Caco-2 (cell line): ENCODE results near the gene PADI3. TPM values are rescaled to one million over a fixed set of nuclear protein-coding genes. Genes with fewer than 3 reads are reported as not detected.

ENCODE experiments used
- BruUV-seq: library from RNA; stranded (reverse); fragments of 400-500 nt; replicated peaks from 2 replicates; lab custom pipeline; 2021; lab: Mats Ljungman, UMichigan
- CTCF ChIA-PET: fragments of 300-600 bp; sonication (Branson Sonifier 250); formaldehyde crosslinking; loops from one replicate; lab custom pipeline; 2022; ENCODE audit warnings: antibody characterized with exemption; lab: Charles Lee
- POLR2A ChIA-PET: fragments of 300-600 bp; sonication (Branson Sonifier 250); formaldehyde crosslinking; loops from one replicate; lab custom pipeline; 2022; ENCODE audit warnings: antibody characterized with exemption; lab: Charles Lee
- DNase-seq, 2 experiments: peaks; one replicate each; pipeline versions ENCODE4 v3.0.0 to v3.0.0-alpha.2; 2020 to 2022
- H3K27me3 ChIP-seq: replicated peaks from 2 replicates; pipeline ENCODE4 v1.6.0; 2011; ENCODE audit warnings: low read length; ENCODE audit not compliant: control insufficient read depth, insufficient read depth
- H3K36me3 ChIP-seq: 2 replicates; pipeline ENCODE4 v1.5.1; 2011; ENCODE audit warnings: low read length; ENCODE audit not compliant: control insufficient read depth, insufficient read depth
- H3K4me1 ChIP-seq: fragments of 250-450 bp; sonication (Bioruptor Pico); 2 replicates; pipeline ENCODE4 v1.5.1; 2020; ENCODE audit warnings: mild to moderate bottlenecking
- H3K4me3 ChIP-seq: 2 replicates; pipeline ENCODE4 v1.5.1; 2011; ENCODE audit warnings: low read depth, mild to moderate bottlenecking, control low read depth, low read length
- H3K9me3 ChIP-seq: fragments of 250-450 bp; sonication (Bioruptor Pico); 2 replicates; pipeline ENCODE4 v1.5.1; 2020; ENCODE audit warnings: mild to moderate bottlenecking, moderate library complexity
- H3K27ac Mint-ChIP-seq: one replicate; pipeline ENCODE4 v1.8.0; 2022; ENCODE audit warnings: mixed read lengths; ENCODE audit not compliant: unreplicated experiment
- H3K27me3 Mint-ChIP-seq: one replicate; pipeline ENCODE4 v1.8.0; 2022; ENCODE audit warnings: mixed read lengths; ENCODE audit not compliant: insufficient read depth, unreplicated experiment
- H3K36me3 Mint-ChIP-seq: one replicate; pipeline ENCODE4 v1.8.0; 2022; ENCODE audit warnings: mild to moderate bottlenecking, mixed read lengths; ENCODE audit not compliant: insufficient read depth, unreplicated experiment
- H3K4me1 Mint-ChIP-seq: one replicate; pipeline ENCODE4 v1.8.0; 2022; ENCODE audit warnings: low read depth, mixed read lengths; ENCODE audit not compliant: unreplicated experiment
- H3K4me3 Mint-ChIP-seq: one replicate; pipeline ENCODE4 v1.8.0; 2022; ENCODE audit warnings: mild to moderate bottlenecking, moderate library complexity, mixed read lengths; ENCODE audit not compliant: unreplicated experiment
- H3K9me3 Mint-ChIP-seq: one replicate; pipeline ENCODE4 v1.8.0; 2022; ENCODE audit warnings: mixed read lengths; ENCODE audit not compliant: unreplicated experiment
- intact Hi-C: fragments of 100-400 bp; cut with micrococcal nuclease; formaldehyde crosslinking; loops from one replicate; pipeline ENCODE4 v1.10.0; 2022; ENCODE audit not compliant: unreplicated experiment
- total RNA-seq: library from RNA; stranded (reverse); gene quantifications from 2 replicates; pipeline ENCODE4 v1.2.3, GENCODE V29; 2022
- TF ChIP-seq, protein P1 (sequence below), 2 experiments: fragments of 200-600 bp in 1 of 2; IDR thresholded peaks; 1 replicate in 1 of 2; 2 replicates in 1 of 2; pipeline versions ENCODE4 v1.5.1 to v1.8.0; 2011 to 2022; ENCODE audit warnings: antibody characterized with exemption in 1 of 2, control low read depth in 1 of 2, inconsistent platforms in 1 of 2, low read depth in 1 of 2, low read length in 1 of 2, mild to moderate bottlenecking in 1 of 2, moderate library complexity in 1 of 2; ENCODE audit not compliant: insufficient read depth in 1 of 2, severe bottlenecking in 1 of 2, unreplicated experiment in 1 of 2

Gene PADI3
- total RNA-seq, 1 experiment from 2014 or later, result not detected

DNA sequence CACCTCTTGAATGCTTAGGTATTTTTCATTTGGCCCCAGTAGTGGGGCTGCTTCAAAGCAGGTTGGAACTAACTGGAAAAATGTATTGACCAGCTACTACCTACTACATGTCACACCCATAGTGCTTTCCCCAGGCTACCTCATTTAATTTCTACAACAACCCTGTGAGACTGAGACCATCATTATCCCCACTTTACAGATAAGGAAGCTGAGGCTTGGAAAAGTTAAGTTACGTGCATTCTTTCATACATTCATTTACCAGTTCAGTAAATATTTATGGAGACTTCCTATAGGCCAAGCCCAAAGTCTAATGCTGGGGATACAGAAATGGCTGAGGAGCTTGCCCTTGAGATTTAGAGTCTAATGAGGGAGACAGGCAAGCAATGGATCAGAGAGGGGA is 14.5 kb upstream of the PADI3 start:
- H3K27me3 ChIP-seq, result no peaks in the 10 kb centered on the region
- intact Hi-C loops, result no loop called here
- no peaks in the 10 kb centered on the region for H3K9me3 ChIP-seq
- Mint-ChIP-seq H3K4me3 (no peak overlapping the region), H3K4me1 (no peaks in the 10 kb centered on the region), H3K36me3 (no peaks in the 10 kb centered on the region), H3K27me3 (no peaks in the 10 kb centered on the region), H3K9me3 (no peaks in the 10 kb centered on the region), H3K27ac (no peak overlapping the region)
- H3K36me3 ChIP-seq, result no peaks in the 10 kb centered on the region
- CTCF ChIA-PET, result no interaction called here
- POLR2A ChIA-PET, result no interaction called here
- peaks cover 22% of the 10 kb centered on the region for H3K4me1 ChIP-seq
- TF ChIP-seq, protein P1, sequence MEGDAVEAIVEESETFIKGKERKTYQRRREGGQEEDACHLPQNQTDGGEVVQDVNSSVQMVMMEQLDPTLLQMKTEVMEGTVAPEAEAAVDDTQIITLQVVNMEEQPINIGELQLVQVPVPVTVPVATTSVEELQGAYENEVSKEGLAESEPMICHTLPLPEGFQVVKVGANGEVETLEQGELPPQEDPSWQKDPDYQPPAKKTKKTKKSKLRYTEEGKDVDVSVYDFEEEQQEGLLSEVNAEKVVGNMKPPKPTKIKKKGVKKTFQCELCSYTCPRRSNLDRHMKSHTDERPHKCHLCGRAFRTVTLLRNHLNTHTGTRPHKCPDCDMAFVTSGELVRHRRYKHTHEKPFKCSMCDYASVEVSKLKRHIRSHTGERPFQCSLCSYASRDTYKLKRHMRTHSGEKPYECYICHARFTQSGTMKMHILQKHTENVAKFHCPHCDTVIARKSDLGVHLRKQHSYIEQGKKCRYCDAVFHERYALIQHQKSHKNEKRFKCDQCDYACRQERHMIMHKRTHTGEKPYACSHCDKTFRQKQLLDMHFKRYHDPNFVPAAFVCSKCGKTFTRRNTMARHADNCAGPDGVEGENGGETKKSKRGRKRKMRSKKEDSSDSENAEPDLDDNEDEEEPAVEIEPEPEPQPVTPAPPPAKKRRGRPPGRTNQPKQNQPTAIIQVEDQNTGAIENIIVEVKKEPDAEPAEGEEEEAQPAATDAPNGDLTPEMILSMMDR (IDR thresholded peaks at IDR 0.05; ENCODE audit: insufficient read depth in 1 of 2, low read depth in 1 of 2, low read length in 1 of 2, severe bottlenecking in 1 of 2, unreplicated experiment in 1 of 2), result no peak
- BruUV-seq, result no TSS peak
- no peak overlapping the region for H3K4me3 ChIP-seq
- no peak for DNase-seq

DNA sequence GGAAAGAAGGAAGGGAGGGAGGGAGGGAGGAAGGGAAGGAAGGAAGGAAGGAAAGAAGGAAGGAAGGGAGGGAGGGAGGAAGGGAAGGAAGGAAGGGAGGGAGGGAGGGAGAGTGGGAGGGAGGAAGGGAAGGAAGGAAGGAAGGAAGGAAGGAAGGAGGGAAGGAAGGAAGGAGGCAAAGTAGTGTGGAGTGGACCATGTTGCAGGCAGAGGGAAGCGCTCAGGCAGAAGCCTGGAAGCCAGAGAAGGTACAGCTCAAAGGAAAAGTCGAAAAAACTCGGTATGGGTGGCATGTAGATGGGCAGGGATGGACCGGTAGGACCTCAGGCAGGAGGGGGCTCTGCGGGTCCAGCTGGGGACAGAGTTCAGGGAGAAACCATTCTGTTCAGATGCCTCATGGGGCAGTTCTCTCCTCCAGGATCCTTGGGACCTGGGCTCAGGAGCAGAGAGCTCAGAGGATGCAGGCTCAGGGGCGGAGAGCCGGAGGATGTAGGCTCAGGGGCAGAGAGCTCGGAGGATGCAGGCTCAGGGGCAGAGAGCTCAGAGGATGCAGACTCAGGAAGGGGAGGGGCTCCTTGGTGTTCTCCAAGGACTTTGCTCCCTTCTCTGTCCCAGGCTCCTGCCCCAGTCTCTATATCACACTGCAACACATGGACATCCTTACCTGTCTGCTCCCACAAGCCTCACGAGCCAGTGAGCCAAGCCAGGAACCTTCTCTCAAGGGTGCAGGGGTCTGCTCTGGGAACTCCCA is 13.6 kb upstream of the PADI3 start:
- DNase-seq, result peak; percentile 21 to 52
- no peaks in the 10 kb centered on the region for H3K36me3 Mint-ChIP-seq
- H3K4me3 Mint-ChIP-seq, result no peak overlapping the region
- H3K9me3 Mint-ChIP-seq, result no peaks in the 10 kb centered on the region
- no peak overlapping the region for H3K27ac Mint-ChIP-seq
- no peaks in the 10 kb centered on the region for H3K4me1 Mint-ChIP-seq
- H3K27me3 ChIP-seq, result no peaks in the 10 kb centered on the region
- no peaks in the 10 kb centered on the region for H3K9me3 ChIP-seq
- intact Hi-C loops, result no loop called here
- ChIA-PET POLR2A (no interaction called here), CTCF (interaction anchor here (0.6 to 1.2 kb wide), 3 partner anchors 108 to 528 kb away, joined by 3 to 8 read pairs (median 5); no protein-coding TSS in a partner anchor)
- H3K4me3 ChIP-seq, result no peak overlapping the region
- H3K27me3 Mint-ChIP-seq, result no peaks in the 10 kb centered on the region
- BruUV-seq, result no TSS peak
- peaks cover 22% of the 10 kb centered on the region for H3K4me1 ChIP-seq
- no peaks in the 10 kb centered on the region for H3K36me3 ChIP-seq
- TF ChIP-seq, protein P1 (IDR thresholded peaks at IDR 0.05; ENCODE audit: insufficient read depth in 1 of 2, low read depth in 1 of 2, low read length in 1 of 2, severe bottlenecking in 1 of 2, unreplicated experiment in 1 of 2), result no peak

DNA sequence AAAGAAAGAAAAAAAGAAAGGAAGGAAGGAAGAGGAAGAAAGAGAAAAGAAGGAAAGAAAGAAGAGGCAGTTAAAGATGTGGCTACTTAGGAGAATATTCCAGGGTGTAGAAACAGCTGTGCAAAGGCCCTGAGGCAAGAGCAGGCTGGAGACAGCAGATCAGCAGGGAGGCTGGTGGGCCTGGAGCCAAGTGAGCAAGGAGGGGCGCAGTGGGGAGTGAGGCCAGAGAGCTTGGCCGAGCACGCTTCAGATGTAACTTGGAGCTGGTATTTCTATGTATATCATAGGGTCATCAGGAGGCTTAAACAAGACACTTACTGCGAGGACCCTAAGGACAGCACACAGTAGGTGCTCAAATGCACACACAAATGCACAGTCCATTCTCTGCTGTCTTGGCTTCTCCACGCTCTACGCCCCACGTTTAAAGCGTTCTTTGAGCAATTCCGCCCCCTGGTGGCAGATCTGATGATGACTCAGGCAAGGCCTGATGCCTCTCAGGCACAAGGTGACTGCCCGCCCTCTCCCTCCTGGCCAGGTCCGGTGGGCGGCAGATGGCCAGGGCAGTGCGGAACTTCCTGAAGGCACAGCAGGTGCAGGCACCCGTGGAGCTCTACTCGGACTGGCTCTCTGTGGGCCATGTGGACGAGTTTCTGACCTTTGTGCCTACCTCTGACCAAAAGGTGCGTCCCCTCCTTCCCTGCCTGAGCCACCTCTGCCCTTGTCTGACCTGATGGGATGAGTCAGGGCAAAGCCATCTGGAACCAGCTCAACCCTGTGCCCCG is 11.9 kb upstream of the PADI3 start:
- ChIA-PET POLR2A (interaction anchor here (0.6 kb wide), 1 partner anchor 74 kb away, joined by 8 read pairs; no protein-coding TSS in a partner anchor), CTCF (interaction anchor here (0.7 to 1.7 kb wide), 3 partner anchors 108 to 112 kb away, joined by 3 to 6 read pairs (median 3); no protein-coding TSS in a partner anchor)
- Mint-ChIP-seq H3K4me3 (no peak overlapping the region), H3K4me1 (no peaks in the 10 kb centered on the region), H3K27me3 (no peaks in the 10 kb centered on the region), H3K9me3 (no peaks in the 10 kb centered on the region), H3K27ac (no peak overlapping the region), H3K36me3 (no peaks in the 10 kb centered on the region)
- DNase-seq, result peak; percentile 83 to 90
- no TSS peak for BruUV-seq
- peaks cover 22% of the 10 kb centered on the region for H3K4me1 ChIP-seq
- no peaks in the 10 kb centered on the region for H3K9me3 ChIP-seq
- TF ChIP-seq, protein P1 (IDR thresholded peaks at IDR 0.05; ENCODE audit: insufficient read depth in 1 of 2, low read depth in 1 of 2, low read length in 1 of 2, severe bottlenecking in 1 of 2, unreplicated experiment in 1 of 2), result peak; percentile 77 to 79
- no peaks in the 10 kb centered on the region for H3K27me3 ChIP-seq
- intact Hi-C loops, result loop anchor here (1.0 kb wide), 2 partner anchors 111 to 178 kb away; no protein-coding TSS in a partner anchor
- H3K4me3 ChIP-seq, result no peak overlapping the region
- H3K36me3 ChIP-seq, result no peaks in the 10 kb centered on the region
